Astrocyte of the cerebellum (primary cell): ENCODE results near the gene STK24.
"Not testable (repeated sequence)": the region's sequence is repeated elsewhere in the genome, so short reads cannot be mapped to it uniquely, and the experiment has no call there.

Source experiments
- DNase-seq: peaks from one replicate; pipeline ENCODE4 v3.0.0-alpha.2; 2011; ENCODE audit warnings: low read depth
- H3K4me3 ChIP-seq: 2 replicates; pipeline ENCODE4 v1.5.1; 2011; ENCODE audit warnings: mild to moderate bottlenecking, low read depth, low read length, moderate library complexity
- in situ Hi-C: cut with HindIII; loops from 2 replicates; pipeline ENCODE4 v1.10.0; 2017; ENCODE audit warnings: low sequenced_read_pairs
- TF ChIP-seq, protein P1 (sequence below): IDR thresholded peaks from 2 replicates; pipeline ENCODE4 v1.5.1; 2012; ENCODE audit warnings: low read length, low read depth, moderate library complexity, mild to moderate bottlenecking; ENCODE audit errors: missing control alignments

STK24 gene

DNA sequence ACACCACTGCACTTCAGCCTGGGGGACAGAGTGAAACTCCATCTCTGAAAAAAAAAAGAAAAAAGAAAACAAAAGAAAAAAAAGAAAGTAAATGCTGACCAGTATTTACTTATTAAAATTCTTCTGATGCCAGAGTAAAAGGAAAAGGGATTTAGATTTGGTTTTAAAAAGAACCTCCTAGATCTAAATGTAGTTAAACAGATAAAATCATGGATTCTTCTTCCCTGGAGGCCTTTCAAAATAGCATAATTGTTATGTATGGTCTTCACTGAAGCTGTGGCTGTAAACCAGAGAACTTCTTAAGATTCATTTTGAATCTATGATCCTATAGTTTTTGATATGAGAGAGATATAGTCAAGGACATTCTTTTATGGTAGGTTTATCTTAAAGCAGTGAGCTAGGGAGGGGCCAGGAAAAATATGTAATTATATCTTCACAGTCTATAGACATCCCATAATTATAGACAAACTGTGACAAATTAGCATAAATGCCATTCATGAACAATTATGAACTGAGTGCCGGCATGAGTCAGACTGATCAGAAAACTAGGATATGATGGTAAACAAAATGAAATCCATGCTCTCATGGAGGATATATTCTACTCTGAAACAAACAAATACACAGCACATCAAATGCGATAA, 14.9 kb upstream of the STK24 start:
- in situ Hi-C loops = no loop called here
- TF ChIP-seq, protein P1, sequence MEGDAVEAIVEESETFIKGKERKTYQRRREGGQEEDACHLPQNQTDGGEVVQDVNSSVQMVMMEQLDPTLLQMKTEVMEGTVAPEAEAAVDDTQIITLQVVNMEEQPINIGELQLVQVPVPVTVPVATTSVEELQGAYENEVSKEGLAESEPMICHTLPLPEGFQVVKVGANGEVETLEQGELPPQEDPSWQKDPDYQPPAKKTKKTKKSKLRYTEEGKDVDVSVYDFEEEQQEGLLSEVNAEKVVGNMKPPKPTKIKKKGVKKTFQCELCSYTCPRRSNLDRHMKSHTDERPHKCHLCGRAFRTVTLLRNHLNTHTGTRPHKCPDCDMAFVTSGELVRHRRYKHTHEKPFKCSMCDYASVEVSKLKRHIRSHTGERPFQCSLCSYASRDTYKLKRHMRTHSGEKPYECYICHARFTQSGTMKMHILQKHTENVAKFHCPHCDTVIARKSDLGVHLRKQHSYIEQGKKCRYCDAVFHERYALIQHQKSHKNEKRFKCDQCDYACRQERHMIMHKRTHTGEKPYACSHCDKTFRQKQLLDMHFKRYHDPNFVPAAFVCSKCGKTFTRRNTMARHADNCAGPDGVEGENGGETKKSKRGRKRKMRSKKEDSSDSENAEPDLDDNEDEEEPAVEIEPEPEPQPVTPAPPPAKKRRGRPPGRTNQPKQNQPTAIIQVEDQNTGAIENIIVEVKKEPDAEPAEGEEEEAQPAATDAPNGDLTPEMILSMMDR = no peak
- DNase-seq = no peak
- no peak overlapping the region for H3K4me3 ChIP-seq

DNA sequence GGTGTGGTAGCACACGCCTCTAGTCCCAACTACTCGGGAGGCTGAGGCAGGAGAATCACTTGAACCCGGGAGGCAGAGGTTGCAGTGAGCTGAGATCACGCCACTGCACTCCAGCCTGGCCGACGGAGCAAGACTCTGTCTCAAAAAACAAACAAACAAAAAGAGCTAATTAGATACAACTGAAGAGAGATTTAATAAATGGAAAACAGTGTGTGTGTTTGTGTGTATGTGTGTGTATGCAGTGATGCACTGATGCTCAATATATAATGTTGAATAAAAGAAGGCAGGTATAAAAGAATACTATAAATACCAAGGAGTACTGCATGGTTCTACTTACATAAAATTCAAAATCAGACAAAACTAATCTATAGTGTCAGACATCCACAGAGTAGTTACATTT, 13.6 kb upstream of the STK24 start:
- H3K4me3 ChIP-seq, DNase-seq, in situ Hi-C loops: not testable (repeated sequence)

DNA sequence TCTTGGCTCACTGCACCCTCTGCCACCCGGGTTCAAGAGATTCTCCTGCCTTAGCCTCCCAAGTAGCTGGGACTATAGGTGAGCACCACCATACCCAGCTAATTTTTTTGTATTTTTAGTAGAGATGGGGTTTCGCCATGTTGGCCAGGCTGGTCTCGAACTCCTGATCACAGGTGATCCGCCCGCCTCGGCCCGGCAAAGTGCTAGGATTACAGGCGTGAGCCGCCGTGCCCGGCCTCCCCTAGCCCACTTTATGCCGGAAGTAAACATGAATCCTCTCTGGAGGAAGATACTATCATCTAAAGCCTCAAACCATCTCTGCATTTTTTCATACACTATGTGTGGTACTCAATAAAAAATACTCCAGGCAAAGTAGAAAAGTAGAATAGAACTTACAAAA, 12.6 kb upstream of the STK24 start:
- DNase-seq, H3K4me3 ChIP-seq, in situ Hi-C loops: not testable (repeated sequence)

DNA sequence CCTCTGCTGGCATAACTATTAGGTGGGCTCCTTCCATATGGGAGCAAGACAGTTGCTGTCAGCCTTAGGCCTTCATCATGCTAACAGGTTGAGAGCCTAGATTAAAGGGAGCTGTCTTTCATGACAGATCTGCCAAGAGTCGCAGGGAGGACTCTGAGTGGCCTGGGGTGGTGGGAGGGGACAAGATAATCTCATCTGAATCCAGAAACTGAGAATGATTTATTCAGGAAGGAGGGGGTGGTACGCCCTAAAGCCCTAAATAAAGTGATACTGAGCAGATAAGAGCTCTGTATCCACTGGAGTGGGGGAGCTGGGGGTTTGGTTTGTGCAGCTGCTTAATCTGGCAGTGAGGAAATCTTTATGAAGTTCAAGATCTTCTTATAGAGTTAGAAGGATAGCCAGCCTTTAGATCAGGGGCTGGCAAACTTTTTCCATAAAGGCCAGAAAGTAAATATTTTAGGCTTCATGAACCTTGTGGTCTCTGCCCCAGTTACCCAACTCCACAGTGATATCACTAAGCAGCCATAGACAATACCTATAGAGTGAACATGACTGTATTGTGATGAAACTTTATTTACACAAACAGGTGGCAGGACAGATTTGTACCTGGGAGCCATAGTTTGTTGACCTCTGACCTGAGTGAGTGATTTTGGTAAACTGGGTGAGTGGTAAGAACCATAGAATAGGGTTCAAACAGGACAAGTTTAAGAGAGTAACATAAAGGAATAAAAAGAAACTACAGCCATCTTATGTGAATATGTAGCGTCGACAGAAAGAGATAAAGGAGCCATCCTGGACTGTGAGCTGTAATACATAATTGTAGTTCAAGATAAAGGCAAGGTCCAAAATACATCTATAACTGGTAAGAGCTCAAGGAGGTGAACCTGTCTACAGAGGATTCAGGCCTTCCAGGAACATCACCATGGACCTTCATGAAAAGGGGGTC, 9.8 kb upstream of the STK24 start:
- TF ChIP-seq, protein P1 = no peak
- in situ Hi-C loops = no loop called here
- DNase-seq = no peak
- H3K4me3 ChIP-seq = no peak overlapping the region

DNA sequence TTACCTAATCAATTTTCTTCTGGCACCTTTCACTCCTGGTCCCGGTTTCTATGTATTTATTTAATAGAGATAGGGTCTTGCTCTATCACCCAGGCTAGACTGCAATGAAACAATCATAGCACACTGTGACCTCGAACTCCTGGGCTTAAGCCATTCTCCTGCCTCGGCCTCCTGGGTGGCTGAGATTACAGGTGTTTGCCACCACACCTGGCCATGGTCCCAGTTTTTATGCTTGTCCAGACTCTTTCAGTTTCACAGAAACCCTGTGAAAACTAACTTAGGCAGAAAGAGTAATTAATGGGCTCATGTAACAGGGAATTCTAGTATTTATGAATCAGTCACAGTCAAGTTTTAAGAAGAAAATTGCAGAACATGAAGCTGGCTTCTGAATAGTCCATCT, 9.0 kb upstream of the STK24 start:
- no peak for DNase-seq
- TF ChIP-seq, protein P1 = no peak
- H3K4me3 ChIP-seq = no peak overlapping the region
- in situ Hi-C loops = no loop called here

DNA sequence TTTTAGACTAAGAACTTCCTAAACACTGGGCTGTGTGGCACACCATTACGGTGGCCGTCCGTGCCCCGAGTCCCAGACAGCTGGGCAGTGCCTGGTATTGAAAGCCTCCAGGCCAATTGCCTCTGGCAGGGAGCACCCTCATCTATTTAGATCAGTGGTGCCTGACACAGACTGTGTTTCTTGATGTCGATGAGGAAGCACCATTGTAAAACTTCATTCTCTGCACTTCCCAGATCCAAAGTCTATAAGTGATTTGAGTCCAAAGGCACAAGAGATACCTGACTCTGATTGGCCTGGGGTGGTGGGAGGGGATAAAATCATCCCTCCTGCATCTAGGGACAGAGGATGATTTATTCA, 8.5 kb upstream of the STK24 start:
- in situ Hi-C loops = no loop called here
- no peak overlapping the region for H3K4me3 ChIP-seq
- TF ChIP-seq, protein P1 = no peak
- no peak for DNase-seq

DNA sequence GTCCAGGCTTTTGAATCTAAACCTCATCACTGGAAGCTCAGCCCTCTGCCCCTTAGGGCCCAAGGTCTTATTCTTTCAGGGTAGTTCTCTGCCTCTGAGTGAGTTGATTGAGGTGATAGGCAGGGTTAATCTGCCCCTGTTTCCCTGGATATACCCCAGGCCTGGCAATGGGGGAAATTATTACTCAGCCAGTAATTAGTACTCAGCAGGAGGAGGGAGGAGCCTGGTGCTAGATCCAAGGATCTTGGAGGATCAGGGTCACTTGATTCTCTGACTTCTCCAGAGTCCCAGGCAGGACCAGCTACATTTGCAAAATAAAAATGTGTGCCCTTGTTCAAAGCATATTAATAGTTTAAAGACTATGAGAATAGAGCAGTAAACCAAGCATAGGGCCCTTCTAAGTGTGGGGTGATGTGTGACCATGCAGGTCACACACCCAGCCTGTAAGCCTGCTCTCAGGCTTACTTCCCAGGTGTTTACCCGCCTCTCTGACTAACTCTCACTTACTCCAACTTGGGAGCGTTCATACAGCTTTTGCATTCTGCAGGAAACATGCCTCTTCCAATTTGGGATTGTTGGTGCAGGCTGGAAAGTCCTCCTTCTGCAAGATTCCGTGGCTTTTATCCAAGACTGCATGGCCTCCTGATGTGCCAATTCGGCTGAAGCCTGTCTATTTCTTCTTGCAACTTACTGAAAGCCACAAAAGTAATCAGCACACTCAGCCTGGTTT, 7.9 kb upstream of the STK24 start:
- in situ Hi-C loops = loop anchor here (5.0 kb wide), 1 partner anchor 82 kb away; no protein-coding TSS in a partner anchor
- TF ChIP-seq, protein P1 = no peak
- H3K4me3 ChIP-seq = no peak overlapping the region
- no peak for DNase-seq
